SK-N-SH (cell line): ENCODE results near the gene NR6A1. TPM values are rescaled to one million over a fixed set of nuclear protein-coding genes. Genes with fewer than 3 reads are reported as not detected.

Experiments
- CTCF ChIA-PET: fragments of 300-600, 350-600 bp; formaldehyde crosslinking; extraction: SDS; loops from one replicate; lab custom pipeline; 2021; lab: Yijun Ruan, JAX
- POLR2A ChIA-PET: fragments of 350-600 bp; sonication (Branson Sonifier 250); formaldehyde crosslinking; extraction: SDS; loops from one replicate; lab custom pipeline; 2020; ENCODE audit warnings: antibody characterized with exemption, inconsistent platforms; lab: Yijun Ruan, JAX
- DNase-seq: peaks from one replicate; pipeline ENCODE4 v3.0.0; 2012
- H2AFZ ChIP-seq: fragments of 200-600 bp; sonication (generic); 2 replicates; pipeline ENCODE4 v1.8.1; 2016; ENCODE audit warnings: antibody characterized with exemption, mild to moderate bottlenecking, low read depth
- H3F3A ChIP-seq: fragments of 200-600 bp; sonication (generic); replicated peaks from 2 replicates; pipeline ENCODE3; 2016; ENCODE audit warnings: antibody characterized with exemption, mild to moderate bottlenecking; ENCODE audit not compliant: insufficient read depth
- H3K27ac ChIP-seq, 2 experiments: fragments of 200-500 bp in 1 of 2; fragments of 200-600 bp in 1 of 2; sonication (Bioruptor generic) in 1 of 2; sonication (generic), shearing (Covaris generic) in 1 of 2; 2 replicates each; pipeline versions ENCODE4 v1.5.1 to v1.6.1; 2014 to 2016; ENCODE audit warnings: low read depth in 2 of 2, inconsistent platforms in 1 of 2, low read length in 1 of 2, mild to moderate bottlenecking in 1 of 2, mixed read lengths in 1 of 2
- H3K27me3 ChIP-seq: fragments of 200-600 bp; sonication (generic), shearing (Covaris generic); 2 replicates; pipeline ENCODE4 v1.6.1; 2016; ENCODE audit warnings: mixed run types; ENCODE audit not compliant: insufficient read depth
- H3K36me3 ChIP-seq, 2 experiments: fragments of 200-500 bp in 1 of 2; fragments of 200-600 bp in 1 of 2; sonication (Bioruptor generic) in 1 of 2; sonication (generic) in 1 of 2; replicated peaks in 1 of 2; 2 replicates each; pipeline versions ENCODE3 to v1.5.1; 2014 to 2016; ENCODE audit warnings: low read length in 1 of 2, mild to moderate bottlenecking in 1 of 2; ENCODE audit not compliant: insufficient read depth in 2 of 2, control insufficient read depth in 1 of 2
- H3K4me1 ChIP-seq, 2 experiments: fragments of 200-500 bp in 1 of 2; fragments of 200-600 bp in 1 of 2; sonication (Bioruptor generic) in 1 of 2; sonication (generic), shearing (Covaris generic) in 1 of 2; 2 replicates each; pipeline versions ENCODE4 v1.5.1 to v1.6.1; 2014 to 2016; ENCODE audit warnings: low read depth in 1 of 2, low read length in 1 of 2, mixed run types in 1 of 2; ENCODE audit not compliant: insufficient read depth in 2 of 2, control insufficient read depth in 1 of 2
- H3K4me2 ChIP-seq: fragments of 200-600 bp; sonication (generic), shearing (Covaris generic); 2 replicates; pipeline ENCODE4 v1.6.1; 2017; ENCODE audit warnings: mixed run types
- H3K4me3 ChIP-seq, 2 experiments: fragments of 200-500 bp in 1 of 2; fragments of 200-600 bp in 1 of 2; sonication (Bioruptor generic) in 1 of 2; sonication (generic), shearing (Covaris generic) in 1 of 2; 2 replicates each; pipeline versions ENCODE4 v1.5.1 to v1.8.1; 2014 to 2016; ENCODE audit warnings: low read depth in 2 of 2, inconsistent platforms in 1 of 2, low read length in 1 of 2, mild to moderate bottlenecking in 1 of 2, mixed read lengths in 1 of 2, moderate library complexity in 1 of 2
- H3K79me2 ChIP-seq: fragments of 200-600 bp; sonication (generic); 2 replicates; pipeline ENCODE4 v1.8.1; 2017; ENCODE audit warnings: mild to moderate bottlenecking; ENCODE audit not compliant: insufficient read depth
- H3K9ac ChIP-seq: fragments of 200-600 bp; sonication (generic); 2 replicates; pipeline ENCODE4 v1.6.1; 2017; ENCODE audit warnings: mixed run types
- H3K9me2 ChIP-seq: fragments of 200-600 bp; sonication (generic); 2 replicates; pipeline ENCODE4 v1.6.1; 2017; ENCODE audit warnings: mixed run types
- H3K9me3 ChIP-seq: fragments of 200-600 bp; sonication (generic); 2 replicates; pipeline ENCODE4 v1.6.1; 2017; ENCODE audit warnings: mixed run types, mild to moderate bottlenecking, moderate library complexity
- H4K20me1 ChIP-seq: fragments of 200-600 bp; sonication (generic); 2 replicates; pipeline ENCODE4 v1.6.1; 2017; ENCODE audit warnings: mild to moderate bottlenecking, mixed run types; ENCODE audit not compliant: insufficient read depth
- CHD2 ChIP-seq: fragments of 150-350 bp; IDR thresholded peaks from 2 replicates; pipeline ENCODE4 v1.6.1; 2018; ENCODE audit warnings: low read length; ENCODE audit not compliant: partially characterized antibody
- ELF1 ChIP-seq: IDR thresholded peaks from 2 replicates; pipeline ENCODE4 v1.4.0; 2012
- EZH2phosphoT487 ChIP-seq: fragments of 200-600 bp; sonication (generic); IDR thresholded peaks from 2 replicates; pipeline ENCODE4 v1.6.1; 2017; ENCODE audit warnings: low read depth, mixed run types, mild to moderate bottlenecking, antibody characterized with exemption, moderate library complexity, borderline replicate concordance
- FOXM1 ChIP-seq: IDR thresholded peaks from 2 replicates; pipeline ENCODE4 v1.4.0; 2012; ENCODE audit warnings: low read depth, mild to moderate bottlenecking
- GABPA ChIP-seq: IDR thresholded peaks from 2 replicates; pipeline ENCODE4 v1.4.0; 2012; ENCODE audit warnings: low read depth, mild to moderate bottlenecking
- IRF3 ChIP-seq: fragments of 150-350 bp; IDR thresholded peaks from 2 replicates; pipeline ENCODE4 v1.6.1; 2016; ENCODE audit warnings: mild to moderate bottlenecking, low read depth, low read length
- JUND ChIP-seq: IDR thresholded peaks from 2 replicates; pipeline ENCODE4 v1.4.0; 2012
- MEF2A ChIP-seq: IDR thresholded peaks from 2 replicates; pipeline ENCODE4 v1.4.0; 2012; ENCODE audit warnings: low read depth, borderline replicate concordance
- NRF1 ChIP-seq: IDR thresholded peaks from 2 replicates; pipeline ENCODE4 v1.6.1; 2012; ENCODE audit warnings: low read depth, mild to moderate bottlenecking, low read length
- POLR2AphosphoS5 ChIP-seq: IDR thresholded peaks from 2 replicates; pipeline ENCODE4 v1.6.1; 2012; ENCODE audit warnings: low read depth, low read length
- RCOR1 ChIP-seq: fragments of 150-350 bp; IDR thresholded peaks from 2 replicates; pipeline ENCODE4 v1.6.1; 2017; ENCODE audit warnings: antibody characterized with exemption, low read length
- REST ChIP-seq: IDR thresholded peaks from 2 replicates; pipeline ENCODE4 v1.6.1; 2012; ENCODE audit warnings: mild to moderate bottlenecking, low read depth, low read length, moderate library complexity
- RFX5 ChIP-seq: IDR thresholded peaks from 2 replicates; pipeline ENCODE4 v1.6.1; 2012; ENCODE audit warnings: mild to moderate bottlenecking, improper control_type of control experiment, low read length
- SIN3A ChIP-seq: IDR thresholded peaks from 2 replicates; pipeline ENCODE4 v1.6.1; 2012; ENCODE audit warnings: low read depth, mild to moderate bottlenecking, low read length, moderate library complexity, borderline replicate concordance
- TAF1 ChIP-seq: IDR thresholded peaks from 2 replicates; pipeline ENCODE4 v1.6.1; 2012; ENCODE audit warnings: low read depth, mild to moderate bottlenecking, low read length, moderate library complexity, borderline replicate concordance
- TCF12 ChIP-seq: IDR thresholded peaks from 2 replicates; pipeline ENCODE4 v1.4.0; 2012
- USF1 ChIP-seq: IDR thresholded peaks from 2 replicates; pipeline ENCODE4 v1.4.0; 2012; ENCODE audit warnings: low read depth, borderline replicate concordance
- WGBS: methylation state at CpG from one replicate; pipeline ENCODE4 v1.1.6; 2017; ENCODE audit warnings: low lambda C conversion rate; 5-methylcytosine and 5-hydroxymethylcytosine counted together
- polyA plus RNA-seq, 3 experiments: library from polyadenylated mRNA; depleted of rRNA; stranded (reverse); fragments of >200 nt; gene quantifications; 2 replicates each; pipeline ENCODE4 v1.2.3, GENCODE V29; 2012
- TF ChIP-seq, protein P1 (sequence below): fragments of 150-350 bp; IDR thresholded peaks from 2 replicates; pipeline ENCODE4 v1.6.1; 2017; ENCODE audit warnings: antibody characterized with exemption, low read length, low read depth, borderline replicate concordance
- TF ChIP-seq, protein P2 (sequence below): IDR thresholded peaks from 2 replicates; pipeline ENCODE4; 2012

Gene NR6A1
- polyA plus RNA-seq, 1 of the 3 experiments (the other 2 are of a cell fraction) = 1.2 TPM

GRCh38 chr9:124483481-124483880, 287.6 kb downstream of the NR6A1 start:
- Histone ChIP-seq H3K4me2 (no peak overlapping the region), H4K20me1 (no peaks in the 10 kb centered on the region), H3F3A (no peaks in the 10 kb centered on the region), H3K9ac (no peak overlapping the region), H3K4me3 (no peak overlapping the region), H2AFZ (no peak overlapping the region), H3K36me3 (no peaks in the 10 kb centered on the region), H3K4me1 (no peaks in the 10 kb centered on the region), H3K79me2 (no peaks in the 10 kb centered on the region), H3K27ac (no peak overlapping the region), H3K9me2 (no peaks in the 10 kb centered on the region), H3K9me3 (no peaks in the 10 kb centered on the region), H3K27me3 (no peaks in the 10 kb centered on the region; the same call in 1 of the 2 replicates)
- ChIA-PET POLR2A (no interaction called here), CTCF (no interaction called here)
- 78% methylated on average over 9 of the region's 9 CpGs for WGBS
- no peak for DNase-seq
- TF ChIP-seq, protein P1, sequence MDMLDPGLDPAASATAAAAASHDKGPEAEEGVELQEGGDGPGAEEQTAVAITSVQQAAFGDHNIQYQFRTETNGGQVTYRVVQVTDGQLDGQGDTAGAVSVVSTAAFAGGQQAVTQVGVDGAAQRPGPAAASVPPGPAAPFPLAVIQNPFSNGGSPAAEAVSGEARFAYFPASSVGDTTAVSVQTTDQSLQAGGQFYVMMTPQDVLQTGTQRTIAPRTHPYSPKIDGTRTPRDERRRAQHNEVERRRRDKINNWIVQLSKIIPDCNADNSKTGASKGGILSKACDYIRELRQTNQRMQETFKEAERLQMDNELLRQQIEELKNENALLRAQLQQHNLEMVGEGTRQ = no peak
- no peak for TF ChIP-seq MEF2A
- no peak for TF ChIP-seq TCF12
- no peak for TF ChIP-seq POLR2AphosphoS5
- no peak for TF ChIP-seq EZH2phosphoT487
- TF ChIP-seq GABPA = no peak
- no peak for TF ChIP-seq USF1
- TF ChIP-seq JUND = no peak
- TF ChIP-seq FOXM1 = no peak
- TF ChIP-seq NRF1 = no peak
- no peak for TF ChIP-seq RFX5
- no peak for TF ChIP-seq ELF1
- TF ChIP-seq, protein P2, sequence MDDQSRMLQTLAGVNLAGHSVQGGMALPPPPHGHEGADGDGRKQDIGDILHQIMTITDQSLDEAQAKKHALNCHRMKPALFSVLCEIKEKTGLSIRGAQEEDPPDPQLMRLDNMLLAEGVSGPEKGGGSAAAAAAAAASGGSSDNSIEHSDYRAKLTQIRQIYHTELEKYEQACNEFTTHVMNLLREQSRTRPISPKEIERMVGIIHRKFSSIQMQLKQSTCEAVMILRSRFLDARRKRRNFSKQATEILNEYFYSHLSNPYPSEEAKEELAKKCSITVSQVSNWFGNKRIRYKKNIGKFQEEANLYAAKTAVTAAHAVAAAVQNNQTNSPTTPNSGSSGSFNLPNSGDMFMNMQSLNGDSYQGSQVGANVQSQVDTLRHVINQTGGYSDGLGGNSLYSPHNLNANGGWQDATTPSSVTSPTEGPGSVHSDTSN = no peak
- no peak for TF ChIP-seq SIN3A
- TF ChIP-seq TAF1 = no peak
- TF ChIP-seq CHD2 = no peak
- TF ChIP-seq REST = no peak
- TF ChIP-seq IRF3 = no peak
- TF ChIP-seq RCOR1 = no peak
